K562 (cell line): ENCODE measurements around the gene COQ10B. TPM values are rescaled to one million over a fixed set of nuclear protein-coding genes. Genes with fewer than 3 reads are reported as not detected.
A peak's percentile ranks its signal among the peaks of the same experiment; 100 is the strongest.

ENCODE experiments used
- EWSR1 ChIP-seq: fragments of 450-650 bp; IDR thresholded peaks from 2 replicates; pipeline ENCODE4 v1.6.1; 2018; ENCODE audit warnings: borderline replicate concordance, mild to moderate bottlenecking, low read depth, moderate library complexity; ENCODE audit not compliant: partially characterized antibody
- FOXJ2 ChIP-seq: fragments of 200-800 bp; sonication (Bioruptor generic); IDR thresholded peaks from 2 replicates; pipeline ENCODE4 v1.6.1; 2016; ENCODE audit warnings: missing genetic modification characterization, missing compliant biosample characterization
- GABPB2 ChIP-seq: fragments of 250-450 bp; sonication (Bioruptor Pico); conservative IDR thresholded peaks from 2 replicates; pipeline ENCODE4 v1.5.1; 2021; ENCODE audit warnings: mild to moderate bottlenecking
- MAFG ChIP-seq: fragments of 450-650 bp; conservative IDR thresholded peaks from 2 replicates; pipeline ENCODE4 v1.6.1; 2016; ENCODE audit warnings: missing genetic modification characterization, missing compliant biosample characterization
- MCM2 ChIP-seq: fragments of 450-650 bp; IDR thresholded peaks from 2 replicates; pipeline ENCODE4 v1.6.1; 2017; ENCODE audit warnings: low read depth, mild to moderate bottlenecking
- MYC ChIP-seq, 2 experiments: fragments of 250-450 bp in 1 of 2; sonication (Bioruptor Pico) in 1 of 2; IDR thresholded peaks; 2 replicates each; pipeline versions ENCODE4 v1.5.1 to v1.6.1; 2012 to 2021; ENCODE audit warnings: low read depth in 2 of 2, borderline replicate concordance in 1 of 2, improper control_type of control experiment in 1 of 2, low read length in 1 of 2, mild to moderate bottlenecking in 1 of 2, moderate library complexity in 1 of 2
- NFXL1 ChIP-seq: fragments of 450-650 bp; formaldehyde crosslinking; IDR thresholded peaks from 2 replicates; pipeline ENCODE4 v1.4.0; 2021; ENCODE audit warnings: mild to moderate bottlenecking
- NR2C1 ChIP-seq, 2 experiments: fragments of 450-650 bp; IDR thresholded peaks; 2 replicates each; pipeline ENCODE4 v1.6.1; 2017; ENCODE audit warnings: mild to moderate bottlenecking in 2 of 2, antibody characterized with exemption in 1 of 2, inconsistent platforms in 1 of 2, missing compliant biosample characterization in 1 of 2, missing genetic modification characterization in 1 of 2
- RBM14 ChIP-seq: fragments of 200-400 bp; formaldehyde crosslinking; IDR thresholded peaks from 2 replicates; pipeline ENCODE4 v1.6.1; 2018; ENCODE audit warnings: low read depth, mild to moderate bottlenecking, low read length, moderate library complexity, borderline replicate concordance; ENCODE audit not compliant: insufficient read depth
- TCF7 ChIP-seq: sonication (generic); IDR thresholded peaks from 2 replicates; pipeline ENCODE4 v1.6.1; 2016; ENCODE audit warnings: antibody characterized with exemption, borderline replicate concordance
- THRA ChIP-seq: fragments of 450-650 bp; IDR thresholded peaks from 2 replicates; pipeline ENCODE4 v1.6.1; 2017; ENCODE audit warnings: mild to moderate bottlenecking, moderate library complexity
- YY1 ChIP-seq, 3 experiments: IDR thresholded peaks; 2 replicates each; pipeline ENCODE4 v1.6.1; 2011; ENCODE audit warnings: low read length in 2 of 3, mild to moderate bottlenecking in 2 of 3, moderate library complexity in 2 of 3, borderline replicate concordance in 1 of 3, control low read depth in 1 of 3, low read depth in 1 of 3; ENCODE audit not compliant: insufficient read depth in 3 of 3, insufficient replicate concordance in 2 of 3, control insufficient read depth in 1 of 3, insufficient read length in 1 of 3; ENCODE audit errors: extremely low read depth in 1 of 3
- ZNF212 ChIP-seq: fragments of 450-650 bp; formaldehyde crosslinking; IDR thresholded peaks from 2 replicates; pipeline ENCODE4 v1.4.0; 2020; ENCODE audit warnings: mild to moderate bottlenecking
- ZNF239 ChIP-seq: fragments of 250-450 bp; sonication (Bioruptor Pico); IDR thresholded peaks from 2 replicates; pipeline ENCODE4 v1.4.0; 2020; ENCODE audit warnings: mild to moderate bottlenecking
- ZNF347 ChIP-seq: fragments of 450-650 bp; formaldehyde crosslinking; IDR thresholded peaks from 2 replicates; pipeline ENCODE4 v1.4.0; 2020; ENCODE audit warnings: low read depth, mild to moderate bottlenecking, moderate library complexity
- polyA plus RNA-seq, 8 experiments: library from polyadenylated mRNA; depleted of rRNA in 4 of 8; stranded (reverse) in 5 of 8; unstranded in 3 of 8; fragments of >200 nt; fragmentation: Nextera tagmentation in 2 of 8; fragmentation: Illumina TruSeq in 1 of 8; extraction: Ambion mirVana in 2 of 8; extraction: Trizol in 1 of 8; gene quantifications; 2 replicates each; pipeline versions ENCODE4 v1.2.1 to v1.2.3, GENCODE V29; 2011 to 2014; ENCODE audit warnings: inconsistent platforms in 1 of 8, missing spikeins in 1 of 8
- total RNA-seq, 7 experiments: library from RNA; depleted of rRNA in 6 of 7; stranded (reverse); fragments of >200 nt in 6 of 7; fragmentation: Illumina TruSeq in 2 of 7; extraction: Trizol in 2 of 7; gene quantifications; 2 replicates each; pipeline versions ENCODE4 v1.2.1 to v1.2.3, GENCODE V29; 2011 to 2021; ENCODE audit warnings: low replicate concordance in 1 of 7
- TF ChIP-seq, protein P1 (sequence below): fragments of 450-650 bp; formaldehyde crosslinking; IDR thresholded peaks from 2 replicates; pipeline ENCODE4 v1.4.0; 2020; ENCODE audit warnings: mild to moderate bottlenecking, mixed read lengths
- TF ChIP-seq, protein P2 (sequence below): fragments of 250-450 bp; sonication (Bioruptor Pico); IDR thresholded peaks from 2 replicates; pipeline ENCODE4 v1.4.0; 2020; ENCODE audit warnings: mild to moderate bottlenecking, moderate library complexity

Gene COQ10B
- total and polyA plus RNA-seq, 9 of the 15 experiments (the other 6 are each of a cell fraction or from before 2014, with no cell fraction given), result 3.1 to 13.1 (median 7.7) TPM

- TF ChIP-seq, protein P1, sequence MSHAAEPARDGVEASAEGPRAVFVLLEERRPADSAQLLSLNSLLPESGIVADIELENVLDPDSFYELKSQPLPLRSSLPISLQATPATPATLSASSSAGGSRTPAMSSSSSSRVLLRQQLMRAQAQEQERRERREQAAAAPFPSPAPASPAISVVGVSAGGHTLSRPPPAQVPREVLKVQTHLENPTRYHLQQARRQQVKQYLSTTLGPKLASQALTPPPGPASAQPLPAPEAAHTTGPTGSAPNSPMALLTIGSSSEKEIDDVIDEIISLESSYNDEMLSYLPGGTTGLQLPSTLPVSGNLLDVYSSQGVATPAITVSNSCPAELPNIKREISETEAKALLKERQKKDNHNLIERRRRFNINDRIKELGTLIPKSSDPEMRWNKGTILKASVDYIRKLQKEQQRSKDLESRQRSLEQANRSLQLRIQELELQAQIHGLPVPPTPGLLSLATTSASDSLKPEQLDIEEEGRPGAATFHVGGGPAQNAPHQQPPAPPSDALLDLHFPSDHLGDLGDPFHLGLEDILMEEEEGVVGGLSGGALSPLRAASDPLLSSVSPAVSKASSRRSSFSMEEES (CRISPR knock-in tag), result no peak
- TF ChIP-seq MCM2, result no peak
- peak; percentile 26; the same call in 1 of the 2 replicates for TF ChIP-seq MYC (IDR thresholded peaks at IDR 0.05; ENCODE audit: low read depth, low read length)
- TF ChIP-seq MYC (CRISPR knock-in tag; IDR thresholded peaks at IDR 0.05; ENCODE audit: borderline replicate concordance, low read depth), result 0 out of 2 replicates have a peak, but pooled peaks have one; percentile 60
- no peak for TF ChIP-seq NFXL1 (CRISPR knock-in tag)
- TF ChIP-seq ZNF347 (CRISPR knock-in tag), result no peak
- TF ChIP-seq MAFG (tag), result no peak
- no peak for TF ChIP-seq EWSR1
- no peak for TF ChIP-seq FOXJ2 (tag)
- no peak for TF ChIP-seq THRA
- TF ChIP-seq GABPB2 (CRISPR knock-in tag), result no peak
- TF ChIP-seq ZNF239 (CRISPR knock-in tag), result no peak
- TF ChIP-seq, protein P2, sequence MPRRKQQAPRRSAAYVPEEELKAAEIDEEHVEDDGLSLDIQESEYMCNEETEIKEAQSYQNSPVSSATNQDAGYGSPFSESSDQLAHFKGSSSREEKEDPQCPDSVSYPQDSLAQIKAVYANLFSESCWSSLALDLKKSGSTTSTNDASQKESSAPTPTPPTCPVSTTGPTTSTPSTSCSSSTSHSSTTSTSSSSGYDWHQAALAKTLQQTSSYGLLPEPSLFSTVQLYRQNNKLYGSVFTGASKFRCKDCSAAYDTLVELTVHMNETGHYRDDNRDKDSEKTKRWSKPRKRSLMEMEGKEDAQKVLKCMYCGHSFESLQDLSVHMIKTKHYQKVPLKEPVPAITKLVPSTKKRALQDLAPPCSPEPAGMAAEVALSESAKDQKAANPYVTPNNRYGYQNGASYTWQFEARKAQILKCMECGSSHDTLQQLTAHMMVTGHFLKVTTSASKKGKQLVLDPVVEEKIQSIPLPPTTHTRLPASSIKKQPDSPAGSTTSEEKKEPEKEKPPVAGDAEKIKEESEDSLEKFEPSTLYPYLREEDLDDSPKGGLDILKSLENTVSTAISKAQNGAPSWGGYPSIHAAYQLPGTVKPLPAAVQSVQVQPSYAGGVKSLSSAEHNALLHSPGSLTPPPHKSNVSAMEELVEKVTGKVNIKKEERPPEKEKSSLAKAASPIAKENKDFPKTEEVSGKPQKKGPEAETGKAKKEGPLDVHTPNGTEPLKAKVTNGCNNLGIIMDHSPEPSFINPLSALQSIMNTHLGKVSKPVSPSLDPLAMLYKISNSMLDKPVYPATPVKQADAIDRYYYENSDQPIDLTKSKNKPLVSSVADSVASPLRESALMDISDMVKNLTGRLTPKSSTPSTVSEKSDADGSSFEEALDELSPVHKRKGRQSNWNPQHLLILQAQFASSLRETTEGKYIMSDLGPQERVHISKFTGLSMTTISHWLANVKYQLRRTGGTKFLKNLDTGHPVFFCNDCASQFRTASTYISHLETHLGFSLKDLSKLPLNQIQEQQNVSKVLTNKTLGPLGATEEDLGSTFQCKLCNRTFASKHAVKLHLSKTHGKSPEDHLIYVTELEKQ (CRISPR knock-in tag), result no peak
- no peak for TF ChIP-seq ZNF212
- TF ChIP-seq NR2C1 (IDR thresholded peaks at IDR 0.05), result peak; percentile 48
- no peak for TF ChIP-seq NR2C1 (tag; IDR thresholded peaks at IDR 0.05)
- no peak for TF ChIP-seq TCF7
- TF ChIP-seq RBM14, result no peak
- TF ChIP-seq YY1 (IDR thresholded peaks at IDR 0.05; ENCODE audit: borderline replicate concordance in 1 of 3, control insufficient read depth in 1 of 3, extremely low read depth in 1 of 3, insufficient read depth in 3 of 3, insufficient read length in 1 of 3, insufficient replicate concordance in 2 of 3, low read depth in 1 of 3, low read length in 2 of 3), result peak; percentile 32 to 89 (median 86)
Measured at GRCh38 chr2:197453123-197453913, at the start of gene COQ10B (continued).
